H54 (cell line): ENCODE results near the gene RASSF1.
"Not testable (repeated sequence)": the region's sequence is repeated elsewhere in the genome, so short reads cannot be mapped to it uniquely, and the experiment has no call there.

Experiments
- DNase-seq: peaks from one replicate; pipeline ENCODE4 v3.0.0; 2011; ENCODE audit warnings: low spot score, mixed read lengths; ENCODE audit not compliant: insufficient read length
- FAIRE-seq: peaks from 3 replicates; lab custom pipeline; 2011; peaks lifted over from hg19 to GRCh38; lab: Jason Lieb, UNC
- POLR2A ChIP-seq: IDR thresholded peaks from 2 replicates; pipeline ENCODE4 v1.6.1; 2011; ENCODE audit warnings: low read depth, mild to moderate bottlenecking, low read length

The RASSF1 gene

DNA sequence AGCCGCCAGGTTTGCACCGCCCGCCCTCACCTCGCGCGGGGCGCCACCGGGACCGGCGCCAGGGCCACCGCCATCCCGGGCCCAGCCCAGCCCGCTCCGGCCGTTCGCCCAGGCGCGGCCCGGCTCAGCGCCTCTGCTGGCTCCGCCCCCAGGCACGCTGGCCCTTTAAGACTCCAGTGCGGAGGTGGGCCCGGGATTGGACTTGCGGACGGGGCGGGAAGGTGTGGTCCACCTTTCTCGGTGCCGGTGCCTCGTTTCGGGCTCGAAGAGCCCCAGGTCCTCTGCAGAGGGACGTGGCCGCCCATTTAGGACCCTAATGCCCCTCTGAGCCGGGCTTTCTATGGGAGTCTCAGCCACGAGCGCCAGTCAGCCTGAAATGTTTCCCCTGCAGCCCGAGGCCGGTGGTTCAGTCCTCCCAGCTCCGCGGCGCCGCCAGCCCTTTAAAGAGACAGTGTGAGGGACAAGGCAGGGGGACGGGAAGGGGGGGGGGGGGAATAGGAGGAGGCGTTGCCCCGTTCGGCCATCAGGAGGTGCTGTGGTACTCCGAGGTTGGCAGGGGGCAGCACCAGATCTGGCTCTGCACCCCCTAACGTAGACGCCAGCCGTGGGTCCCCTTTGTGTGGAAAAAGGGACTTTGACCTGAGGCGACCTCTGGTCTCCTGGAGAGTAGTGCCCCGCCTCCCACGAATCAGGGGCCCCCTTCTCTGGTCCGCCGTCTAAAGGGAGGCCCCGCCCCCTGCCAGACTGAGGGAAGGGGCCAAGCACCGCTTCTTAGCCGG is 19.1 kb downstream of the RASSF1 start:
- peak; percentile 73 for TF ChIP-seq POLR2A
- no peak for FAIRE-seq
- DNase-seq: peak; percentile 81

DNA sequence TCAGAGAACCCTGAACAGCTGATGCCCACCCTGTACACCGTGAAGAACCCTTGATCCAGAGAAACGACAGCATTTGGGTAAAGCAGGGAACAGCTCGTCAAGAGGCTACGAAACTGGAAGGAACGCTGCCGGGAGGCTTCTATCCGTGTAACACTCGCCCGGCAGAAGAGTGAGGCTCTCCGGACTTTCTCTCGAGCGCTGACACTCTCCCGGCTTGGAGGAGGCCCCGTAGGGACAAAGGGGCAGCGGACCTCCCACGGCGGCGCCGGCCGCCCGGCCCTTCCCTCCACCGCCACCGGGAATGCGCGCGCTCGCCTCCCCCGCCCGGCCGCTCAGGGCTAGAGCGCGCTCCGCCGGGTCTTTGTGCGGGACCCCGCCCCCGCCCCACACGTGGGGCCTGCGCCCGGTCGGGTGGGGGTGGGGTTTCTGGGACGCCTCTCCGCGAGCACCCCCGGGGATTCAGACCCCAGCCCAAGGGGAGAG is 19.7 kb downstream of the RASSF1 start:
- DNase-seq (no peak), FAIRE-seq (no peak)
- TF ChIP-seq POLR2A: no peak

DNA sequence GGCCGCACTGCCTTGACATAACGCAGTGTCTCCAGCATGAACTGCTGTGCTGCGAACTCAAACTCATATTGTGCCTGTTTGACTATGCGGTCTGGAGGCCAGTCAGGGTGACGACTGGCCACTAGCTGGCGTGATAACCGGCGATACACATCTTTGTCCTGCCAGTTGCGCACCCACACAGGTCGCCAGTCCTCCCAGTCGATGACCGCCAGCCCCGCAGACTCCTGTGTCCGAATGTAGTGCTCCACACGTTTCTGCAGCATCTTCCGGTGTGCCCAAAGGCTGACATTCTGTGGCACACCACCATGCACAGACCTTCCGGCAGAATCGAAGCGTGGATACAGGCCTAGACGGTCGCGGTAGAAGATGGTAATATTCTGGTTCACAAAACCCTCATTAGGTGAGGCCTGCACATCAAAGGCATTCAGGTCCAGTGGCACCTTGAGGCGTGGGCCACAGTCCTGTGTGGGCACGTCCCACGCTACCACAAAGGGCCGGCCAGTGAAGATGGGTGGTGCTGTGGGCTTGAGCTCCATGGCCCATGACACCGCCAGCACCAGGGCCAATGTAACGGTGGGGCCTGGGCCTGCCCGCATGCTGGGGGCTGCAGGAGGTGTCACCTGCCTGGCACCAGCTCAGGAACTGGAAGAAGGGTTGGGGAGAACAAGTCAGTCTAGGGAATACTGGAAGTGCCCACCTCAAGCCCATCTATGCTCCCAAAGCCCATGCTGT is 20.6 kb downstream of the RASSF1 start:
- TF ChIP-seq POLR2A: no peak
- no peak for FAIRE-seq
- DNase-seq: no peak

DNA sequence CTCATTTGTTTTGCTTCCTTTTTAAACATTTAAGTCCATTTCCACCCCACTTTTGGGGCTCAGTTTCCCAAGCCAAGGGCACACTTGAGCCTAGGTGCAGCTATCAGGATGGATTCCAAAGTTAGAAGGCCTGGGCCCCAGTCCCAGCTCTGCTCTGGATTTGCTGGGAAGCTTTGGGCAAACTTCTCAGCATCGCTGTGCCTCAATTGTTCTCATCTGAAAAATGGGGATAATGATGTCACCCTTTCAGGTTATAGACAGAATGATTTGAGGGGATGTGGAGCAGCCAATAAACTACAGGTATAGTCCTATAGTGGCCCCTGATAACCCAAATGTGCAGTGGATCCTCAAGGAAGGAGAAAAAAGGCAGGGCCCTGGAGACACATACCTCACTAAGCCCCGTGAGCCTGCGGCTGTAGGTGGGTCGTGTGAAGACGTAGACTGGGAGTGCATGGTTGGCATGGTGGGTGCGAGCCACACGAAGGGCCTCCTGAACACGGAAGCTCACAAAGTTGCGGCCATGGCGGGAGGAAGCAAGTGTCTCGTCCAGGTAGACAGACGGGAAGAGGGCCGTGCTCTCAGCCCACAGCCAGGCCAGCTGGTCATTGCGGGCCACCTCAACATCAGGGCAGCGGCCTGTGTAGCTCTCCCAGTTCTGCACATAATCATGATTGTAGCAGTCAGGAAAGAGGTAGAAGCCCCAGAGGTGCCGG is 21.3 kb downstream of the RASSF1 start:
- FAIRE-seq: no peak
- no peak for DNase-seq
- TF ChIP-seq POLR2A: no peak

DNA sequence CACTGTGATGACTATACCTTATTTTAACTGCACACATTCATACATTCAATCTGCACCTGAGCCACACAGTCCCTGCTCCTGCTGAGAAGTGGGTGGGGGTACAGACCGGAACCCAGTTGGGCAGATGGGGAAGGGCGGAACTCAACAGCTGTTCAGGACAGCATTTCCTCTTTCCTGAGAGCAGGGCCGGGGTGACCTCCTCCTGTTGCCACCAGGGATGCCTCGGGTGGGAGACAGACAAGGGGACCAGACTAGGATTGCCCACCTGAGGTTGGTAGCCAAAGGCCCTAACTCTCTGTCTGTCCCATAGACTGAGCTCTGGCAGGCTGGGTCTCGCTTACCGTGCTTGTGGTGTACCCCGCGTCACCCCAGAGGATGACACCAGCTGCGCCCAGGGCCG is 22.0 kb downstream of the RASSF1 start:
- no peak for FAIRE-seq
- TF ChIP-seq POLR2A: no peak
- DNase-seq: no peak

DNA sequence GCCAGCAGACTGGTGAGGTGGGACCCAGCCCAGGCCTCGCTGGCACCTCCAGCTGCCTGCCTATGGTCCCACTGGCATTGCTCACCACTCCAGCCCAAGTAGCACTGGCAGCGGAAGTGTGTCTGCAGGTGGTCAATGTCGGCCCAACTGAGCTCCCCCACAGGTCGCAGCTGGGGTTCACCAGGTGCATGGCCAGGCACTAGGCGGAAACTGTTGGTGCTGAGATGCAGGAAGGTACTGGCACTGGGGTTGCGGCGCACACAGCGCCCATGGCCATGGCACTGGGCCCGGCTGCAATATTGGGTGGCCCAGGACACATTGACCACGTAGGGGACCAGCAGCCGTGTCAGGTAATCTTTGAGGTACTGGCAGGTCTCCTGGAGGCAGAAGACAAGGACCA is 22.5 kb downstream of the RASSF1 start:
- no peak for TF ChIP-seq POLR2A
- no peak for FAIRE-seq
- DNase-seq: no peak

DNA sequence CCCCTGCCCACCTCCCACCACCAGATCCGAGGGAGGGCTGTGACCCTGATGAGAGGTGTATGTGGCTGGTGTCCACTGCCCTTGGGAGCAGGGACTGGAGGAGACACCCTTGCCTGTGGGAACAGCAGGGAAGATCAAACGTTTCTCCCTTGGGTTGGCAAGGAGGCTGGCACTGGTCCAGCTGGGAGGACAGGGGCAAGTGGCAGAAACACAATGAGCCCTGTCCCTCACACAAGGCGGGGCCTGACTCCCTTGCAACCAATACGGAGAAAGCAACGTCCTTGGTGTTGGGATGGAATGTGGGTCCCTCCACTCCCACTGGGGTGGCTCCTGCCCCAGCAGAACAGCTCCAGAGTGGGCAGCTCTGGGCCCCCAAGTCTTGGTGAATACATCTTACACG is 23.3 kb downstream of the RASSF1 start:
- TF ChIP-seq POLR2A: no peak
- DNase-seq (no peak), FAIRE-seq (no peak)

DNA sequence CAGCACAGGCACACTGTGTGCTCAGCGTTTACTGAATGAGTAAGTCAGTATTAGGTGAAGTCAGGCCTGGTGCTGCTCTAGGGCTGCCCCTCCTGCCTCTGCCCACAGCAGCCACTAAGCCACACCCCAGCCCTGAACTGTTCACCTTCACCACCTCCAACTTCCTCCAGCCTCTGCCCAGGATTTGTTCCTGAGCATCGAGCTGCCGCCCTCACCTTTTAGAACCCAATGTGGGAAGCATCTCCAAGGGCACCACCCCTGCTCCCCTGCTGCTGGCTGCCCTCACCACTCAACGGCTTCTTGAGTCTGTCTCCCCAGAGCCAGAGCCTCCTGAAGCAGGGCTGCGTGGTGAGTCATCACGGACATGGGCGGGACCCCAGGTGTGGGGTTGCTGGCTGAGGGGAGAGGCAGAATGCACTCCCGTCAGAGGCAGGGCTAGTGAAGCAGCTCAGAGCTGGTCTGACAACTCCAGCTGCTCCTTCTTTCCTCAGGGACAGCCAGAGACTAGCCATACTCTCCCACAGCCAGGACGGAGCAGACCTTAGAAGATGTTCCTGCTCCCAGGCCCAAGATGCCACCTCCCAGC is 23.9 kb downstream of the RASSF1 start:
- DNase-seq (peak; percentile 94), FAIRE-seq (peak; percentile 73)
- no peak for TF ChIP-seq POLR2A

DNA sequence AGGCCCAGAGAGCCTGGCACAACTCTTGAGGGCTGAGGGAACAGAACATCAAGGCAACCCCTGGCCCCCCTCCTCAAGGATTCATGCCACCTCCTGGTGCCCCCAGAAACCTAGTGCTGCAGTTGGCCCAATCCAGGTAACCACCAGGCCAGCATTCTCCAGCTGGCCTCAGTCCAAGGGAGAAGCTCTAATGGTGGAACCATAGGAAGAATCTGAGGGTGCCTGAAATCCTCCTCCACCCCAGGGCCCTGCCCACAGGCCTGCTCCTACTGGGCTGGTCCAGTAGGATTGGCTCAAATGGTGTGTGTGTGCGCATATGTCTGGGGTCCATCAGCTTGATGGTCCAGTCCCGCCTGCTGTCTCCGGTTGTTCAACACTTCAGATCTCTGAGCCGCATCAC is 25.8 kb downstream of the RASSF1 start:
- no peak for FAIRE-seq
- no peak for TF ChIP-seq POLR2A
- DNase-seq: no peak

DNA sequence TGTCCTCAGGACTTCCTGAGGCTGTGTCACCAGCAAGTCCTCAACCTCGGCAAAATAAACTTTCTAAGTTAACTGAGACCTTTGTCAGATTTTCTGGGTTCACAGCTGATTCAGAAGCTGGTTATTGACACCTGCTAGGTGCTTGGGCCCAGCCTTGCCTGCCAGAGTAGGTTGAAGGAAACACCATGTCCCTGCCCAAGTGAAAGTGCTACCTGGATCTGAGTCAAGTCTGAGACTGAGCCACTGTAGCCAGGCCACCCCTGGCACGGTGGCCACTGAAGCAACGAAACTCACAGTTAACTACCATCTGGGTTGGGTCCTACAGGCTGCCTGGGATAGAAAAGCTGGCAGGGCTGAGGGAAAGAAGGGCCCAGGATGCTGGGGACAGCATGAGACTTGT is 26.3 kb downstream of the RASSF1 start:
- FAIRE-seq: no peak
- DNase-seq: no peak
- TF ChIP-seq POLR2A: no peak

DNA sequence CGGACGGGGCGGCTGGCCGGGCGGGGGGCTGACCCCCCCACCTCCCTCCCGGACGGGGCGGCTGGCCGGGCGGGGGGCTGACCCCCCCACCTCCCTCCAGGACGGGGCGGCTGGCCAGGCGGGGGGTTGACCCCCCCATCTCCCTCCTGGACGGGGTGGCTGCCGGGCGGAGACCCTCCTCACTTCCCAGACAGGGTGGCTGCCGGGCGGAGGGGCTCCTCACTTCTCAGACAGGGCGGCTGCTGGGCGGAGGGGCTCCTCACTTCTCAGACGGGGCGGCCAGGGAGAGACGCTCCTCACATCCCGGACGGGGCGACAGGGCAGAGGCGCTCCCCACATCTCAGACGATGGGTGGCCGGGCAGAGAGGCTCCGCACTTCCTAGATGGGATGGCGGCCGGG is 28.6 kb downstream of the RASSF1 start:
- FAIRE-seq, DNase-seq: not testable (repeated sequence)

DNA sequence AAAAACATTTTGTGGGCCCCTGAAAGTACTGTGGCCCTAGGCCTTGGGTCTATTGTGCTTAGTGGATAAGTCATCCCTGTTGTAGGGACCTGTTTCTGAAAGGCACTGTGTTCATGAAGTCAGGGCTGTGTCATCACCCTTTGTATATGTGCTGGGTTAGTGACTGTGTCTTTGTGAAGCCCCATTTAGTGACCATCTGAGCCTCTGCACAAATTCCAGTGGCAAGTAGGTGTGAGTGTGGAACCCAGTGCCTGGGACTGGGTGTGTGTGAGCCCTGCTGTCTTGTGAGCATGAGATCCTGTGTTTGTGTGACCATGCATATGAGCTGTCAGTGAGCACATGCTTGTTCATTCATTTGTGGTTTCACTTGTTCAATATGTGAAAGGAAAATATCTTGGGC is 36.0 kb downstream of the RASSF1 start:
- DNase-seq (no peak), FAIRE-seq (no peak)

DNA sequence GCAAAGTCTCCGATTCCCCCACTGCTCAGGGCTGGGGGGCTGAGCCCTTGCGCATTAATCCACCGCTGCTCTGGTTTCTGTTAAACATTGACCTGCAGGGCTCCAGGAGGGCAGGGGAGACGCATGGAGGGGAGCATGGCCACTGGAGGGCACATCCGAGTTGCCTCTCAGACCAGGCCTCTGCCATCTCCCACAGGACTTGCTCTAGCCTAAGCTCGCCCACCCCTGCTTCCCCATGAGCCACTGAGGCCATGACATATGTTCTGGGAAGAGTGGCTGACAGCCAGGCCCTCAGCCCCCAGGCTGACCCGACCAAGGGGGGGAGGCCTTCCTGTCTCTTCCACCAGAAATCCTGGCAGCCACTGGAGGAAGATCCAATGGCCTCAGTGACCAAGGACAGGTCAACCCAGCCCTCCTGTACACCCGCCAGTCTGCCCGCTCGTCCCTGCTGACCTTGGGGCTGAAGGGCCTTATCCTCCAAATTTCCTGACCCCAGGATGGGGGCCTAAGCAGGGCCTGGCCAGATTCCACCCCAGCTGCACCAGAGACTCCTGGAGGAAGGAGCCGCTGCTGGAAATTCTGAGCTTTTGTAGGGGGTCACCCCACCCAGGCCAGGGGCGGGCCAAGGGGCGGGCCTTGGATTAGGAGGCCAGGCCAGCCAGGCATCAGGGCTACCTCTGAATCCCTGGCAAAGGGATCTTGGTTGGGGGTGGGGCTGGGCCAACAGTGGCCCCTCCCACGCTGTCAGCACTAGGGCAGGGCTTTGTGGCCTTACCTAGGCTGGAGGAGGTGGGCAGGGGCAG is 37.4 kb downstream of the RASSF1 start, which contains the start of gene HYAL1:
HYAL1 (minus strand) TSS at position 562 of the 803 bp plus-strand sequence. CDS start 618 bp downstream, outside the sequence.
- no peak for DNase-seq
- no peak for TF ChIP-seq POLR2A
- FAIRE-seq: no peak

More for the DNA sequence above, 36.0 kb downstream of the RASSF1 start:
- TF ChIP-seq POLR2A: no peak
